ENCODE data around the gene CA4.
"Not testable (repeated sequence)": the region's sequence is repeated elsewhere in the genome, so short reads cannot be mapped to it uniquely, and the experiment has no call there.

Gene CA4

DNA sequence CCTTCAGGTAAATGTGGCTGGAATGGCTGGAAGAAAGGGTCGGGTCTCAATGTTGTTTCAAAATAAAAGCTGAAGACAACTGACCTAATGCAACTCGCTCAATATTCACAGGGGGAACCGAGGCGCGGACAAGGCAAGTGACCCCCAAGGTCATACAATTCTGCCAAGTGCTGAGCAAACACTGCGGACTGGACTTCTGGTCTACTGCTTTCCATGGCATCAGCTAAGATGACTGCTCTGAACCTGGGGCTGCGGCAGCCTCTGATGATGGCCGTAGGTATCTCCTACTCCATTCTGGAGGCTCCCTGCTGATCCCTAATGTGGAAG, 21.9 kb downstream of the CA4 start:
- in situ Hi-C loops (cut with MboI; ENCODE audit: low sequenced_read_pairs): no loop called here

DNA sequence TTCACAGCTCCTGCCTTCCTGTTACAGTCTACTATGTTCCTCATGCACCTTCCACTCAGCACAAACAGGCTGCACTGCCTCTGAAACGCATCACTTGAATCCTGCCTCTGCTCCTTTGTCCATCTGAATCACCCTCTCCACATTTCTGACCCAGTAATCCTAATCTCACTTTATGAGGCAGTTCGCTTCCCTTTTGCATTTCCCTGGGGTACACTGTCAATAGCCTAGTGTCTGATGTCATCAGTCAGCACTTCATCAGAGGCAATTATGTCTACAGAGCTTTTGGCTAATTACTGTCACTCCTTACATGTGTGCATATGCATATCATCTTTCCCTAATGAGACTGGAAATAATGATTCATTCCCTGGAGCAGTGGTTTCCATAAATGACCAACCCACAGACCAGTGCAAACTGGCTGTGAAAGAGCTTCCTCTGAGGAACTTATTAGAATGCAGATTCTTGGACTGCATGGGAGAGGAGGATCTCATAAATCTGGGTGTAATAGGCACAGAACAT, 23.6 kb downstream of the CA4 start:
- in situ Hi-C loops (cut with MboI; ENCODE audit: low sequenced_read_pairs): no loop called here

DNA sequence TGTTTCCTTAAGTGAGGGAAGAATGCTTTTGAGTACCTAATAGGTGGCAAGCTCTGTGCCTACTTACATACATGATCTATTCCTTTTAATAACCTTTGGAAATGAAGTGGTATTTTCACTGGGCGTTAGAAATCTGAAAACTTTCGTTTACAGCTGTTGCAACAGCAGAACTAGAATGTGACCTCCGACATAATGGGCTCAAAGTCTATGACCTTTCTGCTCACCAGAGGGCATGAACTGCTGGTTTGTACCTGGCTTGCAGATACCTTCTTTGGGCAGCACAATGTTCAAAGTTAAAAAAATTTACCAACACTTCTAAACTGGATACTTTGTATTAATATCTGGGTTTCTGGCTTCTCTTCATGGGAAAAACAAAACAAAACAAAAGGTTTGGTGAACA, 24.3 kb downstream of the CA4 start:
- in situ Hi-C loops (cut with MboI; ENCODE audit: low sequenced_read_pairs): no loop called here

DNA sequence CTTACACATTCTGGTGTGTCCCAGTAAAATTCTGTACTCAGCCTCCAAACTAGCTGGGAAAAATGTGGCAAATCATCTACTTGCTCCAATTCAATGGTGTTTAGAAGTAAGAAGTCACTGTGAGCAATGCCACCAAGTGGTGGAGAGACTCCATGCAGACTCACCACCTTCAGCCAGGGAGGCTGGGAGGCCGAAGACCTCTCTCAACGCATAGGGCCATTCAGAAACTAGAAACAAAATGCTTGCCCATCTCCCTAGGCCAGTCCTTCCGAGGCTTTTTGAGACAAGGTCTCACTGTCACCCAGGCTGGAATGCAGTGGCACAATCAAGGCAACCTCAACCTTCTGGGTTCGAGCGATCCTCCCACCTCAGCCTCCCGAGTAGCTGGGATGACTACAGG, 25.0 kb downstream of the CA4 start:
- in situ Hi-C loops (cut with MboI; ENCODE audit: low sequenced_read_pairs): not testable (repeated sequence)

DNA sequence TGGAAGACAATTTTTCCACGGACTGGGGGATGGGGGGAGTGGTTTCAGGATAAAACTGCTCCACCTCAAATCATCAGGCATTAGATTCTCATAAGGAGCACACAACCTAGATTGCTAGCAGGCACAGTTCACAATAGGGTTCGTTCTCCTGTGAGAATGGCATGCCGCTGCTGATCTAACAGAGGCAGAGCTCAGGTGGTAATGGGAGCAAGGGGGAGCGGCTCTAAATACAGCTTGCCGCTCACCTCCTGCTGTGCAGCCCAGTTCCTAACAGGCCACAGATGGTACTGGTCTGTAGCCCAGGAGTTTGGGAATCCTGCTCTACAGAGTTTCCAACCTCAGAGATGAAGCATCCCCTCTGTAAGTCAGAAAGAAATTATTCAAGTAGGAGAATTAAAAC, 27.0 kb downstream of the CA4 start:
- in situ Hi-C loops (cut with MboI; ENCODE audit: low sequenced_read_pairs): not testable (repeated sequence)

DNA sequence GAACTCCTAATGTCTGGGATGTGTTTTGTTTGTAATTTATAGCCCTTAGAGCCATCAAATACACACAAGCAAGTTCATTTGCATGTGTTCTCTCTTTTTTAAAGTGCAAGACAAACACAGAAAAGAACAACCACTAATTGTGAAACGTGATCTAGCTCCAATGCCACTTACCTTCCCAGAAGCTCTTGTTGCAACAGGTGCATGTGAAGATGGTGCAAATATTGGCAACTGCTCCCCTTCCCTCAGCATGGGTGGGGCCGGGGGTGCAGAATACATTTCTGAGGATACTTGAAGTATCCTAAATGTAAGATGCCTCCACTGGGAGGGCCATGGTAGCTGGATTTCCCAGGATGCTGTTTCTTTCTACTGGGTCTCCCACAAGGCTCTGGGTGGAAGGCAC, 28.4 kb downstream of the CA4 start:
- in situ Hi-C loops (cut with MboI; ENCODE audit: low sequenced_read_pairs): not testable (repeated sequence)

DNA sequence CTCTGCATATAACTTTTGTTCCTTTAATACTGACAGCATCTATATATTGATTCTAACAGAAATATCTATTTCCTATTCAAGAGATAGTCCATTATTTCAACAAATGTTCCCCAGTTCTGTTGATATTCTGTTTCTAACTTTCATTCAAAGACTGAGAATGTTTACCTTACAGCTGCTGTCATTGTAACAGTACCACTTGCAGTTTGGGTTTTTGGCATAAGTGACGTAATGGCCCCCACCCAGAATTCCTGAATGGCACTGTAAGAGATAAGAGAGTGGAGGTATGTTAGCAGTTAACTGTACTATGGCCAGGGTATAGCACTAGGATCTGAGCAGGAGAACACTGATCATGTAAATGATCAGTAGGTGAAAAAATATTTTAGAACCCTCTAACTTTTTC, 30.6 kb downstream of the CA4 start:
- in situ Hi-C loops (cut with MboI; ENCODE audit: low sequenced_read_pairs): not testable (repeated sequence)

DNA sequence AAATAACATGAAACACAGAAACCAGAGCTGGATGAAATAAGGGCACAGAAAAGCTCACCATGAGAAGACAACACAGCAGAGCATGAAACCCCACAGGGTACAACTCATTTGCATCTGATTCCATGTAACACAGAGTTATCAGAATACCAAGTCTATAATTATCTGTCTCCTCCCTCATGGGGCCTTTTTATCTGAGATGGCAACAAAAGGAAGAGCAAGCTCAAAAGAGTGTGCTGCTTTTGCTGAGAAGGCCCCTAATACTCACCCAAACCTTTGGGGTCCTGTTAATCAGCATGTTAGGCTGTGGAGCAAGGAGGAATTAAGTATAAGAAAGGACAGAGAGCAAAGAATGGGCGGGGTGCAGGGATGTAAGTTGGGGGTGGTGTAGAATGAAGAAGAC, 36.6 kb downstream of the CA4 start:
- in situ Hi-C loops (cut with MboI; ENCODE audit: low sequenced_read_pairs): not testable (repeated sequence)

DNA sequence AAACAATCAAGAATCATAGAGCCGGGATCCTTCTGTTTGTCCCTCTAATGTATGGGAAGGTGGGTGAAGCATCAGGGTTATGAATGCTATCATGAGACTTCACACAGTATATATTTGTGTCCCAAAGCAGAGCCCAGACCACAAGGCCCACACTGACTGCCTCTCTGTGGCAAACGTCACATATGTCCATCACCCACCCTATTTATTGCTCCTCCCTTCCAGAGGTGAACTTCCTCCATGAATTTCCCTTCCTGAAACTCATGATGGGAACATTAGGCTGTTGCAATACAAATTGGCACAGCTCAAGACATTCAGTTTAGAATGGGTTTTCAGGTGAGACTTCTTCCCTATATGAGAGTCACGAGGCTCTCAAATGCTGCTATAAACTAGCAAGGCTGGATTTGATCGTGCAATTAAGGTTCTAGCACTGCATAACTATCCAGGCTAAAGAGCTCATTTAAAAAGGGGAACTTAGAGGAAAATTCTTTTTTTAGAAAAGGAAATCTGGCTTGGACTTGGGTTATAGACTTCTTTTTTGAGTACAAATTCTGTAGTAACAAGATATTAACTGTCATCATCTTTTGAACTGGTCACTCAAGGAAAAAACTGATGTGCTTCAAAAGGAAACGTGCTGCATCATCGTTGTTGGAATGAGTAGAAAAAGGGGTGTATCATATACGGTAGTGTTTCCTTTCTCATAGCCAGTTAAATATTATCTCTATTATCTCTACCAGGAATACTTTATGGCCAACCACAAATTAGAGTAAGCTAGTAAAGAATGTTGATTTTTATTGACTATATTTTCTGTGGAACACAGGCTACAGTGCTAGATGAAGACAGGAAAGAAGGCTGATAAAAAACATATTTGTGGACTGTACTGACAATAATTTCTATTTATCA, 37.3 kb downstream of the CA4 start:
- in situ Hi-C loops (cut with MboI; ENCODE audit: low sequenced_read_pairs): not testable (repeated sequence)

DNA sequence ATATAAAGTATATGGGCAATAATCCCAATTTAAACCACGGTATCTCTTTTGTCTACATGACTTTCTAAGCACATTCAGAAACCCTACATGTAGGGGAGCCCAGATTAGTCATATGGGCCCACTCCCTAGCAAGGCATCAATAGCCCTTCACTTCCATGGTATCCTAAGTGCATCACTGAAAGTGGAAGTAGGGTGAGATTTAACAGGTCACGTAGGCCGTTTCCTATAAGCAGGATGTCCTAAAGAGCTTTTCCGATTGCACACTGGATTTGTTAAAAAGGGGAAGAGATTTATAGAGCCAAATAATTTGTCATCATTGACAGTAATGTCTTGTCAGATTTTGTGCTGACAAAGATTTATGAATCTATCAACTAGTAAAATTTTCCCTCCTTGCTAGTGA, 39.0 kb downstream of the CA4 start:
- in situ Hi-C loops (cut with MboI; ENCODE audit: low sequenced_read_pairs): no loop called here

DNA sequence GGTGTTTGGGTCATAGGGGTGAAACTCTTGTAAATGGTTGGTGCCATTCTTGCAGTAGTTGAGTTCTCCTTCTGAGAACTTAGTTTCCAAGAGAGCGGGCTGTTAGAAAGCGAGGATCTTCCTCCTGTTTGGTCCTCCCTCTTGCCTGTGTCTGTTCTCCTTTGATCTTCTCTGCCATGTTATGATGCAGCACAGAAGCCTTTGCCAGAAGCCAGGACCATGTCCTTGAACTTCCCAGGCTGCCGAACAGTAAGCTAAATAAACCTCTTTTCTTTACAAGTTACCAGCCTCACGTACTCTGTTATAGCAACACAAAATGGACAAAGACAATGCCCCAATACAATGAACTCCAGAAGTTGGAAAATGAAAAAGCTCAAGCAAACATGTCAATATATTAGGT, 40.3 kb downstream of the CA4 start:
- in situ Hi-C loops (cut with MboI; ENCODE audit: low sequenced_read_pairs): not testable (repeated sequence)

DNA sequence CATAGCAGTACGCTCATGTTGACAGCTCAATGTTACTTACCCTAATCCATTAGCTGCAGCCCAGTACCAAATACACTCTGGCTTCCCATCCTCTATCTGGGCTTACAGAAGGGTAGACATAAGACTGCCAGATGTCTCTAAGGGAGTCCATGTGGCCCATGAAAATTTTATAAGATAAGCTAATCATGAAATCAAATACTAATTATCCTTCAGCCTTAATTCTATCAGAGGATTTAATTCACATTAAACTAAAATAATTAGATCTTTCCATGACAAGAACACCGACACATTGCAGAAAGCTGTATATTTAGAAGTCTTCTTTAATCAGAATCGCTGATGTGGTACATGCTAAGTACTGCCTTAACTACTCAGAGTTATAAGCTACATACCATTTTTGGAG, 43.3 kb downstream of the CA4 start:
- in situ Hi-C loops (cut with MboI; ENCODE audit: low sequenced_read_pairs): not testable (repeated sequence)

DNA sequence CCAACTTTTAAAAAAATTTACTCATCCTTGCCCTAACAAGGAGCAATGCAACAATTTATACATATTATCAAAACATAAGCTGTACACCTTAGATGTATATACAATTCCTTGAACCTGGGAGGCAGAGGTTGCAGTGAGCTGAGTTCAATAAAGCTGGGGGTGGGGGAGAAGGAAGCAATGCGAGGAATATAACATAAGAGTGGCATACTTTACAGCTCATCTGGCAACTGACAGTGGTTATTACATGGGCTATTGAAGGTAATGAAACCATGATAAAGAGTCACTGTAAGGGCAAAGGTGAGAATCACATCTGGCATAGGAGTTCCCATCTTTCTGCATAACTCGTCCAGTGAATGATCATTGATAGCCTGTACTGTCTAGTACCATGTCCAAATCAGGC, 43.7 kb downstream of the CA4 start:
- in situ Hi-C loops (cut with MboI; ENCODE audit: low sequenced_read_pairs): no loop called here

DNA sequence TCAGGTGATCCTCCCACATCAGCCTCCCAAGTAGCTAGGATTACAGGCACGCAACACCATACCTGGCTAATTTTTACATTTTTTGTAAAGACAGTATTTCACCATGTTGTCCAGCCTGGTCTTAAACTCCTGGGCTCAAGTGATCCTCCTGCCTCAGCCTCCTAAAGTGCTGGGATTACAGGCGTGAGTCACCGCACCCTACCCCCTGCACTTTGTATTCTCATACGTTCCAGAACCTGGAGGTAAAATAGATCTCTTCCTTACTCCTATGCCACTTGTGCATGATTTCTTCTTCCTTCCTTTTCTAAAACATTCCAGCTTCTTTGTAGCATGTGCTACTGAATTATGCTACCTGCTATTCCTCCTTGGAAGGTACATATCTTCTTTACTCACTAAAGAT, 44.4 kb downstream of the CA4 start:
- in situ Hi-C loops (cut with MboI; ENCODE audit: low sequenced_read_pairs): not testable (repeated sequence)

DNA sequence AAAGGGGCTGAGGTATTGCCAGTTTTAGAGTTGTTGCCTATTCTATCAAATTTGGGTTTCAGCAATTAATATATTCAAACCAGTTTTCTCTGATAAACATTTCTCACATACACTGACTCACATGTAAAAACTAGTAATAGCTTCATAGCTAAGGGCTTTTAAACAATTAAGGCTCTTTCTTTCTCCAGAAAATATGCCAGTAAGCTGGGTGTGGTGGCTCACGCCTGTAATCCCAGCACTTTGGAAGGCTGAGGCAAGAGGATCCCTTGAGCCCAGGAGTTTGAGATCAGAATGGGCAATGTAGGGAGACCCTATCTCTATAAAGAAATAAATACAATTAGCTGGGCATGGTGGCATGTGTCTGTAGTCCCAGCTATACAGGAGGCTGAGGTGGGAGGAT, 48.9 kb downstream of the CA4 start:
- in situ Hi-C loops (cut with MboI; ENCODE audit: low sequenced_read_pairs): not testable (repeated sequence)

DNA sequence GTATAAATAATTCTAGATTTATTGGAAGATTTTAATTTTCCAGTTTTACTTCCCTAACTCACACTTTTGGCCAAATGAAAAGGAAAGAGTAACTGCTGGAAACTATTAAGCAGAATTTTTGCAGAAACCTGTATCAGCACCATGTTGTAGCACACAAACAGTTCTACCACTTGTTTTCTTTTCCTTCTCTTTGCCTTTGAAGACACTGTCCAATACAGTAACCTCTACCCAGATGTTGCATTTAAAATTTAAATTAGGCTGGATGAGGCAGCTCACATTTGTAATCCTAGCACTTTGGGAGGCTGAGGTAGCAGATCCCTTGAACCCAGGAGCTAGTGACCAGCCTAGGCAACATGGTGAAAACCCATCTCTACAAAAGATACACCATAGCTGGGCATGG, 56.0 kb downstream of the CA4 start:
- in situ Hi-C loops (cut with MboI; ENCODE audit: low sequenced_read_pairs): not testable (repeated sequence)

DNA sequence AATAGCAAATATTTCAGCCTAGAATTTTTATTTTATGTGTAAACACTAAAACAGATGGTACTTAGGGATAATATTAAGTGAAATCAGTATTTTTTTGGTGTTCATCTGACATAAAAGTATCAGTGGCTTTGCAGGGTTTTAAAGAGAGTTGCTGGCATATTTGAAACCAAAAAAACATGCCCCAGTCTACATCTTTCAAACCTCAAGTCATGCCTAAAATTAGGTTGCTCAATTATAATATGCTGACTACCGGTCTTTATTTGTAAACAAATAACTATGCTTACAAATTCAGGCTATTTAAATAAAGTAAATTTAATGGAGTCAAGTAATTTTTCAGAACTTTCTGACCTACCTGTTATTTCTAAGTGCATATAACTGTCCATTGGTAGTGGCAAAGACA, 58.5 kb downstream of the CA4 start:
- in situ Hi-C loops (cut with MboI; ENCODE audit: low sequenced_read_pairs): not testable (repeated sequence)
